Astrocyte of the spinal cord (primary cell): ENCODE measurements around the gene LIMS1.
"Not testable (repeated sequence)": the region's sequence is repeated elsewhere in the genome, so short reads cannot be mapped to it uniquely, and the experiment has no call there.

ENCODE experiments used
- DNase-seq: peaks from one replicate; pipeline ENCODE4 v3.0.0; 2011; ENCODE audit warnings: low read depth, low spot score
- H3K4me3 ChIP-seq: 2 replicates; pipeline ENCODE4 v1.5.1; 2011; ENCODE audit warnings: low read depth, mild to moderate bottlenecking, low read length, moderate library complexity
- CTCF ChIP-seq: IDR thresholded peaks from 2 replicates; pipeline ENCODE4 v1.5.1; 2012; ENCODE audit warnings: low read depth, mild to moderate bottlenecking, low read length, inconsistent platforms
- in situ Hi-C: cut with HindIII; loops from 2 replicates; pipeline ENCODE4 v1.10.0; 2017; ENCODE audit warnings: low sequenced_read_pairs

LIMS1 gene

GRCh38 chr2:108554528-108554927 is 20.3 kb downstream of the LIMS1 start:
- H3K4me3 ChIP-seq, result no peak overlapping the region
- TF ChIP-seq CTCF, result no peak
- no peak for DNase-seq
- in situ Hi-C loops, result no loop called here

GRCh38 chr2:108555572-108555971 is 21.3 kb downstream of the LIMS1 start:
- no peak for DNase-seq
- in situ Hi-C loops, result no loop called here
- TF ChIP-seq CTCF, result no peak
- no peak overlapping the region for H3K4me3 ChIP-seq

- H3K4me3 ChIP-seq, in situ Hi-C loops, DNase-seq: not testable (repeated sequence)
Measured at GRCh38 chr2:108556581-108556980, 22.3 kb downstream of the LIMS1 start.

GRCh38 chr2:108560241-108560811 is 26.1 kb downstream of the LIMS1 start:
- no peak for TF ChIP-seq CTCF
- H3K4me3 ChIP-seq, result no peak overlapping the region
- no peak for DNase-seq
- in situ Hi-C loops, result no loop called here

GRCh38 chr2:108560895-108561530 is 26.7 kb downstream of the LIMS1 start:
- DNase-seq, result no peak
- in situ Hi-C loops, result no loop called here
- no peak overlapping the region for H3K4me3 ChIP-seq
- TF ChIP-seq CTCF, result no peak

GRCh38 chr2:108562274-108562673 is 28.0 kb downstream of the LIMS1 start:
- no peak for TF ChIP-seq CTCF
- no peak overlapping the region for H3K4me3 ChIP-seq
- in situ Hi-C loops, result no loop called here
- DNase-seq, result no peak

- no peak for TF ChIP-seq CTCF
- DNase-seq, result no peak
- in situ Hi-C loops, result no loop called here
- H3K4me3 ChIP-seq, result no peak overlapping the region
Measured at GRCh38 chr2:108564510-108564909, 30.2 kb downstream of the LIMS1 start.
